ENCODE data around the gene RDM1. TPM values are rescaled to one million over a fixed set of nuclear protein-coding genes. Genes with fewer than 3 reads are reported as not detected.

The RDM1 gene
- total RNA-seq, 4 donors from 2014 or later = not detected

- no peaks in the 10 kb centered on the region for H3K36me3 ChIP-seq
- no peak for DNase-seq (ENCODE audit: extremely low spot score)
- intact Hi-C loops (cut with DNase I) = no loop called here
- TF ChIP-seq POLR2AphosphoS5 (IDR thresholded peaks at IDR 0.05) = no peak
- no peak for TF ChIP-seq CTCF (IDR thresholded peaks at IDR 0.05)
- TF ChIP-seq POLR2A (IDR thresholded peaks at IDR 0.05; ENCODE audit: low read depth) = no peak
- no peak for TF ChIP-seq EP300 (IDR thresholded peaks at IDR 0.05)
- H3K27me3 ChIP-seq = no peaks in the 10 kb centered on the region
- 91% methylated on average over 3 of the region's 3 CpGs for WGBS
- H3K4me1 ChIP-seq = no peaks in the 10 kb centered on the region
- H3K4me3 ChIP-seq = no peak overlapping the region
- H3K9me3 ChIP-seq = no peaks in the 10 kb centered on the region
- no peak overlapping the region for H3K27ac ChIP-seq (replicated peaks in 1 of 4)
Measured at GRCh38 chr17:35912339-35912912, 18.1 kb downstream of the RDM1 start.

GRCh38 chr17:35909408-35909807, 21.2 kb downstream of the RDM1 start:
- DNase-seq (ENCODE audit: extremely low spot score) = no peak
- H3K4me1 ChIP-seq = no peaks in the 10 kb centered on the region
- no peak for TF ChIP-seq POLR2A (IDR thresholded peaks at IDR 0.05; ENCODE audit: low read depth)
- TF ChIP-seq POLR2AphosphoS5 (IDR thresholded peaks at IDR 0.05) = no peak
- no peak for TF ChIP-seq EP300 (IDR thresholded peaks at IDR 0.05)
- H3K36me3 ChIP-seq = no peaks in the 10 kb centered on the region
- H3K27ac ChIP-seq (replicated peaks in 1 of 4) = no peak overlapping the region
- no peak overlapping the region for H3K4me3 ChIP-seq
- no peaks in the 10 kb centered on the region for H3K27me3 ChIP-seq
- no peaks in the 10 kb centered on the region for H3K9me3 ChIP-seq
- intact Hi-C loops (cut with DNase I) = no loop called here
- 86% methylated on average over 3 of the region's 3 CpGs for WGBS

GRCh38 chr17:35907691-35908090, 22.9 kb downstream of the RDM1 start:
- WGBS = 67% methylated on average over 5 of the region's 5 CpGs
- Histone ChIP-seq H3K27me3 (no peaks in the 10 kb centered on the region), H3K9me3 (no peaks in the 10 kb centered on the region), H3K36me3 (no peaks in the 10 kb centered on the region), H3K4me1 (no peaks in the 10 kb centered on the region), H3K27ac (replicated peaks in 1 of 4) (no peak overlapping the region), H3K4me3 (no peak overlapping the region)
- DNase-seq (ENCODE audit: extremely low spot score) = no peak
- intact Hi-C loops (cut with DNase I) = no loop called here
- TF ChIP-seq POLR2A (IDR thresholded peaks at IDR 0.05; ENCODE audit: low read depth) (no peak), POLR2AphosphoS5 (IDR thresholded peaks at IDR 0.05) (no peak), EP300 (IDR thresholded peaks at IDR 0.05) (no peak), CTCF (IDR thresholded peaks at IDR 0.05) (no peak)

- DNase-seq (ENCODE audit: extremely low spot score) = no peak
- H3K36me3 ChIP-seq = no peaks in the 10 kb centered on the region
- 75% methylated on average over 3 of the region's 3 CpGs for WGBS
- intact Hi-C loops (cut with DNase I) = no loop called here
- no peaks in the 10 kb centered on the region for H3K4me1 ChIP-seq
- TF ChIP-seq POLR2A (IDR thresholded peaks at IDR 0.05; ENCODE audit: low read depth) (no peak), EP300 (IDR thresholded peaks at IDR 0.05) (no peak), CTCF (IDR thresholded peaks at IDR 0.05) (no peak), POLR2AphosphoS5 (IDR thresholded peaks at IDR 0.05) (no peak)
- H3K9me3 ChIP-seq = no peaks in the 10 kb centered on the region
- no peaks in the 10 kb centered on the region for H3K27me3 ChIP-seq
- H3K4me3 ChIP-seq = no peak overlapping the region
- H3K27ac ChIP-seq (replicated peaks in 1 of 4) = no peak overlapping the region
Measured at GRCh38 chr17:35906926-35907637, 23.5 kb downstream of the RDM1 start.

- no peak overlapping the region for H3K4me3 ChIP-seq
- TF ChIP-seq CTCF (IDR thresholded peaks at IDR 0.05) (no peak), POLR2A (IDR thresholded peaks at IDR 0.05; ENCODE audit: low read depth) (no peak), POLR2AphosphoS5 (IDR thresholded peaks at IDR 0.05) (no peak), EP300 (IDR thresholded peaks at IDR 0.05) (no peak)
- H3K27me3 ChIP-seq = no peaks in the 10 kb centered on the region
- intact Hi-C loops (cut with DNase I) = no loop called here
- WGBS = 86% methylated on average over 5 of the region's 5 CpGs
- no peaks in the 10 kb centered on the region for H3K9me3 ChIP-seq
- DNase-seq (ENCODE audit: extremely low spot score) = no peak
- H3K27ac ChIP-seq (replicated peaks in 1 of 4) = no peak overlapping the region
- H3K36me3 ChIP-seq = no peaks in the 10 kb centered on the region
- H3K4me1 ChIP-seq = no peaks in the 10 kb centered on the region
Measured at GRCh38 chr17:35906191-35906925, 24.2 kb downstream of the RDM1 start.
